ENCODE results near the gene GAS2. TPM values are rescaled to one million over a fixed set of nuclear protein-coding genes. Genes with fewer than 3 reads are reported as not detected.

GAS2 gene
- total and polyA plus RNA-seq, 2 of the 4 experiments (the other 2 are of a cell fraction): 0.51 to 0.90 TPM

DNA sequence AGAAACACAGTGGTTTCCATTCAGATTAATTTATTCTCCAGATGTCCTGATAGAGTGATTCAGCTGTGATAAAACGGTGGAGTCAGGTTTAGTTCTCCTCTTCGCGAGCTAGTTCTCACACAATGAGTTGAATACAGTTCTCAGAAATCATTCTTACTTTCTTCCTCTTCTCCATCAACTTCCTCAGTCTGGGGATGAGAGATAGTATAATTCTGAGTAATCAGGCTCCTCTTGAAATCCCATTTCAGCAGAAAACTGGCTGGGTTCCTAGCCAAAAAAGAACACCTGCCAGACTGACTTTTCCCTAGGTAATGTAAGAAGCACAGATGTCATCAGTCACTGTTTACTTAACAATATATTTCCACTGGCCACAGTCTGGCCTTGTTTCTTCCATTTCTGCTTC, 86.5 kb downstream of the GAS2 start:
- Histone ChIP-seq H2AK5ac (ENCODE audit: low read depth, low read length) (no peak overlapping the region), H2BK15ac (ENCODE audit: low read depth, low read length) (no peak overlapping the region), H2BK120ac (ENCODE audit: low read depth, low read length) (no peak overlapping the region), H3K18ac (ENCODE audit: low read depth, low read length) (no peak overlapping the region), H2AK9ac (replicated peaks; ENCODE audit: low read depth, low read length, poor library complexity) (no peak overlapping the region), H4K5ac (ENCODE audit: low read depth, low read length) (no peak overlapping the region), H3K27me3 (ENCODE audit: control insufficient read depth, insufficient read depth, low read length) (no peaks in the 10 kb centered on the region), H3K23ac (ENCODE audit: low read depth, low read length) (no peak overlapping the region), H3K9me1 (ENCODE audit: insufficient read depth, low read length) (no peaks in the 10 kb centered on the region), H4K8ac (ENCODE audit: low read depth in 2 of 2, low read length in 2 of 2) (no peak overlapping the region), H3K14ac (replicated peaks; ENCODE audit: low read depth, low read length) (no peak overlapping the region), H3K27ac (ENCODE audit: insufficient read depth, low read length) (no peak overlapping the region), H3K9ac (ENCODE audit: low read depth, low read length) (no peak overlapping the region), H2BK5ac (ENCODE audit: low read depth, low read length, poor library complexity, severe bottlenecking) (no peak overlapping the region), H3K4me2 (ENCODE audit: low read depth, low read length) (no peak overlapping the region), H2BK20ac (ENCODE audit: low read depth, low read length) (no peak overlapping the region), H4K91ac (ENCODE audit: insufficient read depth, low read depth, low read length) (no peak overlapping the region), H3K4me1 (ENCODE audit: control insufficient read depth, insufficient read depth, low read length) (no peaks in the 10 kb centered on the region), H3K79me1 (ENCODE audit: low read depth in 1 of 2, low read length in 2 of 2) (no peaks in the 10 kb centered on the region), H4K20me1 (ENCODE audit: insufficient read depth, low read length) (no peaks in the 10 kb centered on the region), H3K56ac (ENCODE audit: extremely low read depth, insufficient read depth, low read length) (no peak overlapping the region), H3K36me3 (ENCODE audit: control insufficient read depth, insufficient read depth, low read length) (no peaks in the 10 kb centered on the region), H3K4me3 (ENCODE audit: insufficient read depth, low read depth, low read length) (no peak overlapping the region), H3K9me3 (ENCODE audit: control insufficient read depth, insufficient read depth, low read length) (no peaks in the 10 kb centered on the region), H2AFZ (replicated peaks; ENCODE audit: low read length, poor library complexity) (no peak overlapping the region), H3K4ac (ENCODE audit: low read depth, low read length) (no peak overlapping the region)
- ChIA-PET CTCF (no interaction called here), POLR2A (ENCODE audit: unreplicated experiment) (no interaction called here)
- WGBS, 2 experiments (ENCODE audit: extremely low coverage in 2 of 2, insufficient read length in 1 of 2): no CpG with 5 or more reads among the region's 3 CpGs
- TF ChIP-seq RCOR1 (IDR thresholded peaks at IDR 0.05; ENCODE audit: insufficient replicate concordance, low read length) (no peak), SMC3 (IDR thresholded peaks at IDR 0.05; ENCODE audit: low read depth, low read length) (no peak)
- dilution Hi-C loops (cut with HindIII; ENCODE audit: low sequenced_read_pairs, unreplicated experiment) (no loop called here), intact Hi-C loops (cut with micrococcal nuclease) (no loop called here), in situ Hi-C loops (cut with MboI; ENCODE audit: low sequenced_read_pairs) (no loop called here)
- DNase-seq (no peak), ATAC-seq (ENCODE audit: low read depth) (no peak)
- BruUV-seq (replicated peaks): no TSS peak

Measured in IMR-90 (cell line).